HUES64 (cell line): ENCODE data around the gene TTI1.

Experiments
- H3K27ac ChIP-seq: 2 replicates; pipeline ENCODE4 v1.7.0; 2013; ENCODE audit warnings: low read depth, low read length, inconsistent platforms
- H3K27me3 ChIP-seq: 2 replicates; pipeline ENCODE4 v1.6.1; 2013; ENCODE audit warnings: mild to moderate bottlenecking, low read length; ENCODE audit not compliant: insufficient read depth
- H3K36me3 ChIP-seq: 2 replicates; pipeline ENCODE4 v1.6.1; 2013; ENCODE audit warnings: mild to moderate bottlenecking, low read length; ENCODE audit not compliant: insufficient read depth
- H3K4me1 ChIP-seq: 2 replicates; pipeline ENCODE4 v1.6.1; 2013; ENCODE audit warnings: mild to moderate bottlenecking, low read length, moderate library complexity; ENCODE audit not compliant: insufficient read depth
- H3K4me3 ChIP-seq: 2 replicates; pipeline ENCODE4 v1.5.1; 2013; ENCODE audit warnings: mild to moderate bottlenecking, low read length, moderate library complexity
- H3K9ac ChIP-seq: 2 replicates; pipeline ENCODE4 v1.6.1; 2013; ENCODE audit warnings: mild to moderate bottlenecking, low read depth, low read length
- H3K9me3 ChIP-seq: 2 replicates; pipeline ENCODE4 v1.6.1; 2013; ENCODE audit warnings: low read depth, low read length; ENCODE audit not compliant: insufficient read depth
- WGBS: fragments of 150-250, 120-280 bp; methylation state at CpG from one replicate; pipeline ENCODE4 v1.1.7; 2013; ENCODE audit warnings: missing lambda C conversion rate; 5-methylcytosine and 5-hydroxymethylcytosine counted together

TTI1 gene

DNA sequence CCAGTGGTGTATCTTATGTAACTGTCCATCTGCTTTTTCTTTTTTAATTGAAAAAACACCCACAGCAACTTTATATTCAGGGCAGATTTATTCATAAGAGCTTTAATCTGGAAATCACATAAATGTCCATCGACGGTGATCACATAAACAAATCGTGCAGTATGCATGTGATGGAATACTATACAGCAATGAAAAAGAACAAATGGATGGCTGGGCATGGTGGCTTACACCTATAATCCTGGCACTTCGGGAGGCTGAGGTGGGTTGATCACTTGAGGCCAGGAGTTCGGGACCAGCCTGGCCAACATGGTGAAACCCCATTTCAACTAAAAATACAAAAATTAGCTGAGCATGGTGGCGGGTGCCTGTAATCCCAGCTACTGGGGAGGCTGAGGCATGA, 91.3 kb downstream of the TTI1 start:
- Histone ChIP-seq H3K27me3 (no peaks in the 10 kb centered on the region), H3K9me3 (no peaks in the 10 kb centered on the region), H3K4me3 (no peak overlapping the region), H3K9ac (no peak overlapping the region), H3K27ac (no peak overlapping the region), H3K36me3 (no peaks in the 10 kb centered on the region), H3K4me1 (no peaks in the 10 kb centered on the region)
- 98% methylated on average over 6 of the region's 6 CpGs for WGBS

DNA sequence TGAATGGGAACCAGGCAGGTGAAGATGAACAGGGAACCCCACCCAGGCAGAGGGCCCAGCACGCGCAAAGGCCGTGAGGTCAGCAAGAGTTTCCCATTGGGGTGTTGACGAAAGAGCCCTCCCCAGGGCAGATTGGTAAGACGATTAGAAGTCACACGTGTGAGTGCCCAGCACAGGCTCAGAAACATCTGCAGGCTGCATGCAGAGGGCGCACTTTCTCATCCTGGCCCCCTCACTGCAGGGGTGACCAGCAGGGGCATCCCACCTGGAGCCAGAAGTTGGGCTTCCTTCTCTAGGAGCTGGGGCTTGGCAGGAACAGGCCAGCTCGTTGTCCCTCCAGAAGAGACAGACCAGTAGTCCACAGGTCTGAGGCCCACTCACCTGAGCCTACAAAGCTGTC, 91.9 kb downstream of the TTI1 start:
- WGBS, result 75% methylated on average over 8 of the region's 8 CpGs
- H3K4me1 ChIP-seq, result no peaks in the 10 kb centered on the region
- no peaks in the 10 kb centered on the region for H3K36me3 ChIP-seq
- no peaks in the 10 kb centered on the region for H3K9me3 ChIP-seq
- H3K27me3 ChIP-seq, result no peaks in the 10 kb centered on the region
- no peak overlapping the region for H3K27ac ChIP-seq
- H3K9ac ChIP-seq, result no peak overlapping the region
- H3K4me3 ChIP-seq, result no peak overlapping the region

DNA sequence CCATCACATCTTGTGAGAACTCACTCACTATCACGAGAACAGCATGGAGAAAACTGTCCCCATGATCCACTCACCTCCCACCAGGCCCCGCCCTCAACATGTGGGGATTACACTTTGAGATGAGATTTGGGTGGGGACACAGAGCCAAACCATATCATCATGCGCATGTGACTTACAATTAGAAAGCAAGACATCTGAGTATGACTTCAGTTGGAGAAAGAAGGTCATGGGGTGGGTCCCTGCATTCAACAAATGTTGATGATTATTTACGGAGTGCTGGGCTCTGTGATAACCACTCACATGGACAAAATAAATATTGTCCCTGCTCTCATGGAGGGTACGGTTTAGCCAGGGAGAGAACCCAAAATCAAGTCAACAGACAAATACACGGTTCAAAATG, 92.4 kb downstream of the TTI1 start:
- no peaks in the 10 kb centered on the region for H3K36me3 ChIP-seq
- no peak overlapping the region for H3K27ac ChIP-seq
- H3K27me3 ChIP-seq, result no peaks in the 10 kb centered on the region
- WGBS, result 95% methylated on average over 6 of the region's 6 CpGs
- H3K9ac ChIP-seq, result no peak overlapping the region
- no peaks in the 10 kb centered on the region for H3K4me1 ChIP-seq
- H3K9me3 ChIP-seq, result no peaks in the 10 kb centered on the region
- no peak overlapping the region for H3K4me3 ChIP-seq

DNA sequence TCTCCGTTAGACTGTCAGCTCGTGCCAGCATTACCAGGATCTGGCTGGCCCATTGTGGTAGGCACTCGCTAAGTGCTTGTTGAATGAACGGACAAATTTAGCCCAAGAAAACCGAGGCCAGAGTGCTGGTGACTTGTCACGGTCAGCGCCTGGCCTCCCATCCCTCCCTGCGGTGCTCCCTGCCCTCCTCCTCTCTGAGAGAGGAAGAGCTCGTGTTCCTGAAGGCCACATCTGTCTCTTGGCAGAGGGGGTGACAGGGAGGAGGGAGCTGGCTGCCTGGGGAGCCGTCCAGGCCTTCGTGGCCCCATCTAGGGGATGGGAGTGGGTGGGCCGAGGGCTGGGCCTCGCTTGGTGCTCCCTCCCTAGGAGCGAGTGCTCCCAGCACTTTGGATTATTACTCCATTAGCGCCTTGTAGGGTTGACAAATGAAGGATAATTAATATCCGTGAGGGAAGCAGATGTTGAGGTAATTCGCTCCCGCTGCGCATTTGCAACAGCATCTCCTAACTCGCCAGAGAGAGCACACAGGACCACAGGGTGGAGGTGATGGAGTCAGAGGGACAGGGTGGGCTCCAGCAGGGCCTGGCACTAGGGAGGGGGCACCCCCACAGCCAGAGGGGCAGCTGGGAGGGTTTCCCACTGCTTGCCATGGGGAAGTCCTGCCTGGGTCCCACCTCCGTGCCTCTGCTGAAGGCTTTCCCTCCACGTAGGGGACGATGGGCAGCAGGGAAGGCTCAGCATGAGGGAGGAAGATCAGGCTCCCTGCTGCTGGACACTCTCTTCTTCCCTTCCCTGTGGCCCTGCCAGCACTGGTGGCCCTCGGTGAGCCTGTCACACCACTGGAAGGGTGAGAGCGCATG, 93.3 kb downstream of the TTI1 start:
- Histone ChIP-seq H3K36me3 (no peaks in the 10 kb centered on the region), H3K27ac (no peak overlapping the region), H3K27me3 (no peaks in the 10 kb centered on the region), H3K9me3 (no peaks in the 10 kb centered on the region), H3K4me1 (no peaks in the 10 kb centered on the region), H3K4me3 (no peak overlapping the region), H3K9ac (no peak overlapping the region)
- 90% methylated on average over 25 of the region's 25 CpGs for WGBS

DNA sequence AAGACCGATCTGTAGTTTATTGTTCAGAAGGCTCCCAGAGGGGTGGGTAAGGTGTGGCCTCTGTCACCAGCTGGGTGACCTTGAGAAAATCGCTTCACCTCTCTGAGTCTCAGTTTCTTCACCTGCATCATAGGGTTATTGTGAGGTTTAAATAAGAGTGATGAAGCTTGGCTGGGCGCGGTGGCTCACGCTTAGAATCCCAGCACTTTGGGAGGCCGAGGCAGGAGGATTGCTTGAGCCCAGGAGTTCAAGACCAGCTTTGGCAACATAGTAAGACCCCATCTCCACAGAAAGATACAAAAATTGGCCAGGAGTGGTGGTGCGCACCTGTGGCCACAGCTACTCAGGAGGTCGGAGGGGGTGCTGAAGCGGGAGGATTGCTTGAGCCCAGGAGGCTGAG, 94.3 kb downstream of the TTI1 start:
- H3K4me3 ChIP-seq, result no peak overlapping the region

DNA sequence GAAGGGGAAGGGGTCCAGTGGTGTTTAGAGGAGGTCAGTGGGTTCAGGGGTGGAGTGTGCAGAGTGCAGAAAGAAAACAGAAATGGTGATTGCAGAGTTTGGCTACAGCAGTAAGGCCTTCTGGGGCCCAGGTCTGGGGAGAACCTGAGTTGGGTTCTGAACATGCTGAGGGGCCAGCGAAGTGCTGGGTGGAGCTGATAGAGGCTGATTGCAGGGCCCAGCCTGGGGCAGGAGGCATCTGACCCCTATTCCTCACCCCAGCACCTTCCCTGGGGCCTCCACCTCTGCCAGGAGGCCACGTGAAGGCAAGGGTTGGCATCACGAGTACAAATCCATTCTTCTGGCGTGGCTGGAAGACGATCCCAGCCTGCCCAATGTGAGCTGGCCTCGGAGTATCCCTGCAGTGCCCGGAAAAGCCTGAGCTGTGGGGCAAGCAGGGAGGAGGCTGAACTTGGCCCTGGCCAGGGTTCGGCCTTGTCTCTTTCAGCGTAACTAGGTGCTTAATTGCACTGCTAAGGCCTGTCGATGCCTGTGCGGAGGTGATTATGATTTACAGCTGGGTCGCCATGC, 95.0 kb downstream of the TTI1 start:
- Histone ChIP-seq H3K4me3 (no peak overlapping the region), H3K9ac (no peak overlapping the region), H3K4me1 (no peaks in the 10 kb centered on the region), H3K27me3 (no peaks in the 10 kb centered on the region), H3K9me3 (no peaks in the 10 kb centered on the region), H3K27ac (no peak overlapping the region), H3K36me3 (no peaks in the 10 kb centered on the region)
- 92% methylated on average over 12 of the region's 12 CpGs for WGBS

More for the DNA sequence above, 94.3 kb downstream of the TTI1 start:
- no peaks in the 10 kb centered on the region for H3K36me3 ChIP-seq
- H3K27ac ChIP-seq, result no peak overlapping the region
- H3K9me3 ChIP-seq, result no peaks in the 10 kb centered on the region
- WGBS, result 94% methylated on average over 9 of the region's 9 CpGs
- no peaks in the 10 kb centered on the region for H3K4me1 ChIP-seq
- H3K27me3 ChIP-seq, result no peaks in the 10 kb centered on the region
- H3K9ac ChIP-seq, result no peak overlapping the region

DNA sequence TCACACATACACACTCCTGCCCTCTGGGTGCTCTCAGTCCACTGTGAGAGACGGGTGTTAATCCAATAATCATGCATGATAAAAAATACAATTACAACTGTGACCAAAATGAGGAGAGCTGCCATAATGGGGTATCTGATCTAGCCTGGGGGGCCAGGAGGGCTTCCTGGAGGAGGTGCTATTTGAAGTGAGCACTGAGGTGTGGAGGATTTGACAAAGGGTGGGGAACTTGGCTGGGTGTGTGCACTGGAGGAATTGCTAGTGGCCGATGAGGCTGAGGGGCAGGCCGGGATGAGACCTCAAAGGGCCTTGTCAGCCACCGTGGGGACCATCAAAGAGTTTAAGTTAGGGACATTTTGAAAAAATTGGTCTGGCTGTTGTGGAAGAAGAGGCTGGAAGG, 95.6 kb downstream of the TTI1 start:
- Histone ChIP-seq H3K27me3 (no peaks in the 10 kb centered on the region), H3K36me3 (no peaks in the 10 kb centered on the region), H3K9ac (no peak overlapping the region), H3K4me3 (no peak overlapping the region), H3K27ac (no peak overlapping the region), H3K9me3 (no peaks in the 10 kb centered on the region), H3K4me1 (0 out of 2 replicates have a peak, but pooled peaks cover 5% of the 10 kb centered on the region)
- 94% methylated on average over 4 of the region's 4 CpGs for WGBS

DNA sequence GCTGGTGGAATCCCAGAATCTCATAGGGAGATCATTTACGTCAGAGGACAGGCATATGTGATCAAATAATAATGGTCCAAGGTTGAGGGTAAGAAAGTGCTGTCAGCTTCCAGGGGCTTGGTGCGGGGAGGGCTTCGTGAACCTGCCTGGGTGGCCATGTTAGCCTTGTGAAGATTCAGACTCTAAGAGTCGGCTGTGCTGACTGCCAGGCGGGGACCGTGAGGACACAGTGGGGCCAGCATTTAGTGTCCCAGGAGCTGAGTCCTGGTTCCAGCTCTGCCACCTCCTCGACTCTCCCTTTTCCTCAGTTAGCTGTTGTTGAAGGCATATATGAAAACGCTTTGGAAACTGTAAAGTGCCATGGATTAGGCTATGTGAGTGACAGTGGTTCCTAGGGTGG, 96.8 kb downstream of the TTI1 start:
- 87% methylated on average over 8 of the region's 8 CpGs for WGBS

DNA sequence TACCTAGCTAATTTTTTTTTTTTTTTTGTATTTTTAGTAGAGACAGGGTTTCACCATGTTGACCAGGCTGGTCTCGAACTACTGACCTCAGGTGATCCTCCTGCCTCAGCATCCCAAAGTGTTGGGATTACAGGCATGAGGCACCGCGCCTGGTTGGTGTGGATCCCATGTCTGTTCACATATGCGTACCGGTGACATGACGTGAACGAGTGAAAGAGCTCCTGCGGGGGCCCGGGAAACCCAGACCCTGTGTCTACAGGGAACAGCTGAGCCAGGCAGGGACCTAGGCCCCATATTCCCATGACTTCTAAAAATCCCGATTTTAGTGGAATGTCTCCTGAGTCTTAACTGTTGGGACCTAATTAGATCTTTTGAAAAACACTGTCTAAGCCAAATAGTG, 97.2 kb downstream of the TTI1 start:
- no peak overlapping the region for H3K27ac ChIP-seq
- WGBS, result 96% methylated on average over 10 of the region's 10 CpGs
- no peaks in the 10 kb centered on the region for H3K36me3 ChIP-seq
- H3K9me3 ChIP-seq, result no peaks in the 10 kb centered on the region
- H3K27me3 ChIP-seq, result no peaks in the 10 kb centered on the region
- H3K9ac ChIP-seq, result no peak overlapping the region
- H3K4me1 ChIP-seq, result 0 out of 2 replicates have a peak, but pooled peaks cover 5% of the 10 kb centered on the region
- H3K4me3 ChIP-seq, result no peak overlapping the region

More for the DNA sequence above, 96.8 kb downstream of the TTI1 start:
- Histone ChIP-seq H3K4me3 (no peak overlapping the region), H3K4me1 (0 out of 2 replicates have a peak, but pooled peaks cover 5% of the 10 kb centered on the region), H3K27ac (no peak overlapping the region), H3K27me3 (no peaks in the 10 kb centered on the region), H3K9ac (no peak overlapping the region), H3K36me3 (no peaks in the 10 kb centered on the region), H3K9me3 (no peaks in the 10 kb centered on the region)

DNA sequence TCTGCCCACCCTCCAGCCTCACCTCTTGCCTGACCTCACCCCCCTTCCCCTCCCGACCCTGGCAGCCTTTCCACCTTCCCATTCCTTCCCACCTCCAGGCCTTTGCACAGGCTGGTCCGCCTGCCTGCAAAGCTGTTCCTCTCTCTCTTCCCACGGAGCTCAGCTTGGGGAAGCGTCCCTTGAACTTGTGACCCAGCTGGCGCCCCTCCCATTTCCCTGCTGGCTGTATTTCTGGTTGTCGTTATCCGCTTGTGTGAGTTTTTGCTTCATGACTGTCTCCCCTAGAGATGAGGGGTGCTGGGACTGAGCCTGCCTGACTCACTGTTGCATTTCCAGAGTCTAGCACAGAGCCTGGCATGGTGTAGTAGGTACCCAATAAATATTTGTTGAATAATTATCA, 97.8 kb downstream of the TTI1 start:
- Histone ChIP-seq H3K27ac (no peak overlapping the region), H3K36me3 (no peaks in the 10 kb centered on the region), H3K27me3 (no peaks in the 10 kb centered on the region), H3K9ac (no peak overlapping the region), H3K9me3 (no peaks in the 10 kb centered on the region), H3K4me3 (no peak overlapping the region), H3K4me1 (0 out of 2 replicates have a peak, but pooled peaks cover 5% of the 10 kb centered on the region)
- WGBS, result 77% methylated on average over 7 of the region's 7 CpGs

DNA sequence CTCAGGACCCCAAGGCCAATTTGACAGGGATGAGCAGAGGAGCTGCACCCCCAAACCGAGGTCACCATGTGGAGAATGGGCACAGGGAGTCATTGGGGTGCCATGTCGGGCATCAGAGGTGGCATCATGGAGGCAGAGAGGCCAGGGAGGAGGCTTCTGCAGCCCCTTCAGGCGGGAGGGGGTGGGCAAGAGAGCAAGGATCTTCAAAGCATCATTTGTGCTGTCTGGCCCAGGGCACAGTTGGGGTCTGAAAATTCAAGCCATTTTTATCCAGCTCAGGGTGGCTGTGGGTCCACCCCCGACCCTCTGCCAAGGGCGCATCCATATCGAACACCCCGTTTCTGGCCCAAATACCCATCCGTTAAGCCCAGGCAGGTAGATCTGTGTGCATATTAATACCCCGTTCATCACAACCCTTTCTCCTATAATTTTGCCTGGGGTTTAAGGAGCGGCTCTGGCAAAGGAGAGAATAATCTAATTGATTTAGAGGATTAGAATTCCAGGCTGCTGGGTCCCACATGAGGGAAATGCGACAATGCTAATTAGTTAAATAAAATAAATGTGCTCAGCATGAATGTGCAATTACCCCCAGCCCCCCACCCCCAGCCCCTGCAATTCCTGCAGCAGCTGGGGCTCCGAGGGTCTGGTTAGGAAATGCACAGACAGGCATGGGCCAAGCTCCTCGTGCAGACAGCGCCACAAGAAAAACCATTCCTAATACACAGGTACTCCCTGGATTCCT, 98.5 kb downstream of the TTI1 start:
- H3K4me1 ChIP-seq, result 0 out of 2 replicates have a peak, but pooled peaks cover 5% of the 10 kb centered on the region
- no peaks in the 10 kb centered on the region for H3K9me3 ChIP-seq
- no peaks in the 10 kb centered on the region for H3K36me3 ChIP-seq
- no peak overlapping the region for H3K4me3 ChIP-seq
- no peak overlapping the region for H3K9ac ChIP-seq
- WGBS, result 84% methylated on average over 14 of the region's 14 CpGs
- H3K27me3 ChIP-seq, result no peaks in the 10 kb centered on the region
- no peak overlapping the region for H3K27ac ChIP-seq
